HepG2 (cell line): ENCODE results near the gene CYSRT1. TPM values are rescaled to one million over a fixed set of nuclear protein-coding genes. Genes with fewer than 3 reads are reported as not detected.
A peak's percentile ranks its signal among the peaks of the same experiment; 100 is the strongest.

Experiments used
- ATAC-seq: fragments of 200-7000 bp; cut with Tn5 transposase; 3 replicates; pipeline ENCODE4 v1.9.1; 2020; ENCODE audit warnings: mild to moderate bottlenecking, moderate library complexity
- BruUV-seq: library from RNA; stranded (reverse); fragments of 400-500 nt; replicated peaks from 2 replicates; lab custom pipeline; 2021; lab: Mats Ljungman, UMichigan
- CTCF ChIA-PET: fragments of 300-600 bp; formaldehyde crosslinking; extraction: SDS; loops from one replicate; lab custom pipeline; 2021; ENCODE audit warnings: low total read pairs, inconsistent platforms, low intra/inter-chr PET ratio; lab: Yijun Ruan, JAX
- POLR2A ChIA-PET: fragments of 350-600 bp; sonication (Branson Sonifier 250); formaldehyde crosslinking; loops from one replicate; lab custom pipeline; 2020; ENCODE audit warnings: antibody characterized with exemption, inconsistent platforms; lab: Yijun Ruan, JAX
- DNase-seq: peaks from one replicate; pipeline ENCODE4 v3.0.0-alpha.2; 2015; ENCODE audit warnings: low spot score
- FAIRE-seq: peaks from 3 replicates; lab custom pipeline; 2011; peaks lifted over from hg19 to GRCh38; lab: Jason Lieb, UNC
- H2AFZ ChIP-seq: one replicate; pipeline ENCODE4 v1.6.1; 2011; ENCODE audit warnings: low read length, inconsistent platforms
- H3K27ac ChIP-seq: fragments of 300-600 bp; 3 replicates; pipeline ENCODE4 v1.8.0; 2011; ENCODE audit warnings: mixed run types, mild to moderate bottlenecking, mixed read lengths, low read length, inconsistent platforms; ENCODE audit not compliant: insufficient read depth; ENCODE audit errors: extremely low read length
- H3K27me3 ChIP-seq, 2 experiments: fragments of 200-600 bp in 1 of 2; 2 replicates in 1 of 2; 3 replicates in 1 of 2; pipeline versions ENCODE4 v1.6.0 to v1.8.0; 2011; ENCODE audit warnings: low read length in 2 of 2, mild to moderate bottlenecking in 2 of 2, moderate library complexity in 2 of 2, inconsistent platforms in 1 of 2; ENCODE audit not compliant: insufficient read depth in 2 of 2, control insufficient read depth in 1 of 2
- H3K36me3 ChIP-seq, 2 experiments: fragments of 200-600 bp in 1 of 2; replicated peaks in 1 of 2; 2 replicates in 1 of 2; 3 replicates in 1 of 2; pipeline versions ENCODE4 v1.5.1 to v1.8.0; 2011; ENCODE audit warnings: low read length in 2 of 2, inconsistent platforms in 1 of 2; ENCODE audit not compliant: insufficient read depth in 2 of 2, control insufficient read depth in 1 of 2
- H3K4me1 ChIP-seq: 2 replicates; pipeline ENCODE4 v1.5.1; 2012; ENCODE audit warnings: low read length, inconsistent platforms; ENCODE audit not compliant: insufficient read depth
- H3K4me2 ChIP-seq: 2 replicates; pipeline ENCODE4 v1.6.0; 2011; ENCODE audit warnings: low read depth, low read length, inconsistent platforms
- H3K4me3 ChIP-seq, 3 experiments: fragments of 200-600 bp in 1 of 3; sonication (generic), shearing (Covaris generic) in 1 of 3; replicated peaks in 1 of 3; 2 replicates each; pipeline ENCODE4 v1.5.1; 2011 to 2016; ENCODE audit warnings: low read length in 3 of 3, inconsistent platforms in 2 of 3, low read depth in 2 of 3, mild to moderate bottlenecking in 2 of 3, control low read depth in 1 of 3, mixed read lengths in 1 of 3; ENCODE audit not compliant: insufficient read depth in 1 of 3
- H3K79me2 ChIP-seq: one replicate; pipeline ENCODE4 v1.6.1; 2011; ENCODE audit warnings: low read length, inconsistent platforms; ENCODE audit not compliant: insufficient read depth
- H3K9ac ChIP-seq: 2 replicates; pipeline ENCODE4 v1.6.0; 2011; ENCODE audit warnings: mild to moderate bottlenecking, low read depth, low read length, inconsistent platforms; ENCODE audit not compliant: insufficient read depth
- H3K9me3 ChIP-seq: 2 replicates; pipeline ENCODE4 v1.5.1; 2012; ENCODE audit warnings: mild to moderate bottlenecking, low read length
- H4K20me1 ChIP-seq: 2 replicates; pipeline ENCODE4 v1.6.0; 2011; ENCODE audit warnings: inconsistent platforms, mild to moderate bottlenecking, low read length, moderate library complexity; ENCODE audit not compliant: insufficient read depth
- ADNP ChIP-seq: sonication (generic); formaldehyde crosslinking; IDR thresholded peaks from 2 replicates; pipeline ENCODE4 v1.4.0; 2020; ENCODE audit warnings: missing genetic modification reagents
- CBX1 ChIP-seq: IDR thresholded peaks from one replicate; pipeline ENCODE4 v1.6.1; 2016; ENCODE audit warnings: antibody characterized with exemption, low read depth
- ERF ChIP-seq: IDR thresholded peaks from 2 replicates; pipeline ENCODE4 v1.6.1; 2018; ENCODE audit warnings: missing biosample characterization, missing genetic modification reagents
- KAT8 ChIP-seq: IDR thresholded peaks from 2 replicates; pipeline ENCODE4 v1.6.1; 2016; ENCODE audit warnings: missing genetic modification reagents, missing compliant biosample characterization
- KIAA2018 ChIP-seq: sonication (generic); formaldehyde crosslinking; IDR thresholded peaks from 2 replicates; pipeline ENCODE4 v1.5.0; 2020; ENCODE audit warnings: mild to moderate bottlenecking, missing genetic modification reagents, borderline replicate concordance
- MAFK ChIP-seq, 2 experiments: IDR thresholded peaks in 1 of 2; conservative IDR thresholded peaks in 1 of 2; 2 replicates each; pipeline ENCODE4 v1.6.1; 2011; ENCODE audit warnings: improper control_type of control experiment in 2 of 2, low read length in 2 of 2
- NFE2L1 ChIP-seq: sonication (generic); formaldehyde crosslinking; IDR thresholded peaks from 2 replicates; pipeline ENCODE4 v1.4.0; 2020; ENCODE audit warnings: missing genetic modification reagents, mild to moderate bottlenecking, borderline replicate concordance
- NFKBIZ ChIP-seq: IDR thresholded peaks from 2 replicates; pipeline ENCODE4 v1.6.1; 2018; ENCODE audit warnings: missing genetic modification reagents, missing compliant biosample characterization
- PTBP1 ChIP-seq: fragments of 200-400 bp; formaldehyde crosslinking; IDR thresholded peaks from 2 replicates; pipeline ENCODE4 v1.6.1; 2018; ENCODE audit warnings: low read length, low read depth; ENCODE audit not compliant: poor library complexity, severe bottlenecking
- REXO4 ChIP-seq: sonication (generic); formaldehyde crosslinking; IDR thresholded peaks from 2 replicates; pipeline ENCODE4 v1.8.0; 2022; ENCODE audit warnings: missing genetic modification reagents, mild to moderate bottlenecking, borderline replicate concordance
- ZMYM3 ChIP-seq: sonication (generic); formaldehyde crosslinking; IDR thresholded peaks from 2 replicates; pipeline ENCODE4 v1.5.1; 2020; ENCODE audit warnings: mild to moderate bottlenecking, missing genetic modification reagents
- ZNF143 ChIP-seq: sonication (generic); formaldehyde crosslinking; IDR thresholded peaks from 2 replicates; pipeline ENCODE4 v1.4.0; 2020; ENCODE audit warnings: missing genetic modification reagents
- ZNF530 ChIP-seq: sonication (generic); formaldehyde crosslinking; IDR thresholded peaks from 2 replicates; pipeline ENCODE4 v1.5.0; 2020; ENCODE audit warnings: low read depth, mild to moderate bottlenecking, missing genetic modification reagents
- ZNF598 ChIP-seq: sonication (generic); formaldehyde crosslinking; IDR thresholded peaks from 2 replicates; pipeline ENCODE4 v1.5.1; 2020; ENCODE audit warnings: mild to moderate bottlenecking, missing genetic modification reagents, borderline replicate concordance
- ZNF746 ChIP-seq: sonication (generic); formaldehyde crosslinking; IDR thresholded peaks from 2 replicates; pipeline ENCODE4 v1.8.0; 2022; ENCODE audit warnings: mild to moderate bottlenecking, missing genetic modification reagents
- ZNF776 ChIP-seq: sonication (generic); formaldehyde crosslinking; IDR thresholded peaks from 2 replicates; pipeline ENCODE4 v1.4.0; 2020; ENCODE audit warnings: mild to moderate bottlenecking, missing genetic modification reagents
- ZSCAN20 ChIP-seq: sonication (generic); formaldehyde crosslinking; IDR thresholded peaks from 2 replicates; pipeline ENCODE4 v1.4.0; 2020; ENCODE audit warnings: missing genetic modification reagents, mild to moderate bottlenecking, borderline replicate concordance
- WGBS: methylation state at CpG from one replicate; pipeline ENCODE4 v1.1.6; 2017; ENCODE audit warnings: low lambda C conversion rate; 5-methylcytosine and 5-hydroxymethylcytosine counted together
- in situ Hi-C: cut with HindIII; loops from 2 replicates; pipeline ENCODE4 v1.10.0; 2017; ENCODE audit warnings: low pct_unique_long_range_greater_than_20kb; ENCODE audit not compliant: extremely low pct_ligation_motif_present
- intact Hi-C: fragments of 100-400 bp; cut with micrococcal nuclease; formaldehyde crosslinking; loops from one replicate; pipeline ENCODE4 v1.10.0; 2022; ENCODE audit not compliant: unreplicated experiment
- polyA plus RNA-seq, 8 experiments: library from polyadenylated mRNA; depleted of rRNA in 3 of 8; stranded (reverse) in 7 of 8; unstranded in 1 of 8; fragments of >200 nt; fragmentation: Illumina TruSeq in 4 of 8; extraction: Trizol in 4 of 8; gene quantifications; 2 replicates each; pipeline versions ENCODE4 v1.2.1 to v1.2.3, GENCODE V29; 2011 to 2016; ENCODE audit warnings: low read depth in 4 of 8, missing spikeins in 1 of 8, mixed read lengths in 1 of 8; ENCODE audit not compliant: insufficient read depth in 1 of 8
- total RNA-seq, 5 experiments: library from RNA; depleted of rRNA; stranded (reverse); fragments of >200 nt; fragmentation: Illumina TruSeq; extraction: Trizol; gene quantifications; 2 replicates each; pipeline ENCODE4 v1.2.3, GENCODE V29; 2016; ENCODE audit warnings: low read depth in 1 of 5

Gene CYSRT1
- total and polyA plus RNA-seq, 2 of the 13 experiments (the other 11 are each of a cell fraction or from before 2014, with no cell fraction given): 1.5 to 2.1 TPM

GRCh38 chr9:137253717-137254623, 29.0 kb downstream of the CYSRT1 start:
- no peak overlapping the region for H2AFZ ChIP-seq
- H3K27ac ChIP-seq: peak overlapping the region; percentile 80
- in situ Hi-C loops: no loop called here
- no peaks in the 10 kb centered on the region for H4K20me1 ChIP-seq
- peak overlapping the region; percentile 90 to 91 (median 91) for H3K4me3 ChIP-seq
- peaks cover 66% of the 10 kb centered on the region for H3K4me1 ChIP-seq
- FAIRE-seq (no peak), ATAC-seq (peak; percentile 46), DNase-seq (no peak)
- BruUV-seq: no TSS peak
- CTCF ChIA-PET: no interaction called here
- H3K79me2 ChIP-seq: peaks cover 18% of the 10 kb centered on the region
- peaks cover 9 to 13% of the 10 kb centered on the region in 2 experiments; a peak in 4 of 5 replicates for H3K36me3 ChIP-seq
- no peaks in the 10 kb centered on the region for H3K9me3 ChIP-seq
- H3K9ac ChIP-seq: peak overlapping the region; percentile 86
- peak overlapping the region; percentile 79 for H3K4me2 ChIP-seq
- WGBS: 2% methylated on average over 11 of the region's 21 CpGs
- H3K27me3 ChIP-seq: no peaks in the 10 kb centered on the region; a peak in 1 of 5 replicates
- POLR2A ChIA-PET: interaction anchor here (0.8 to 14.2 kb wide), 18 partner anchors 11 to 198 kb away, joined by 3 to 317 read pairs (median 4); partner anchors contain the start of genes ANAPC2, ENTPD8, EXD3 and NOXA1
- intact Hi-C loops: no loop called here
- TF ChIP-seq CBX1 (peak; percentile 14), ZNF143 (CRISPR knock-in tag) (no peak), ZMYM3 (CRISPR knock-in tag) (peak; percentile 68), REXO4 (no peak), PTBP1 (no peak), ZNF776 (peak; percentile 60; the same call in 1 of the 2 replicates), KIAA2018 (CRISPR knock-in tag) (no peak), ZNF598 (CRISPR knock-in tag) (no peak), NFE2L1 (CRISPR knock-in tag) (no peak), ZNF530 (CRISPR knock-in tag) (no peak), ZNF746 (CRISPR knock-in tag) (no peak), MAFK (conservative IDR thresholded peaks at IDR 0.05 in 1 of 2, IDR thresholded peaks at IDR 0.05 in 1 of 2; ENCODE audit: low read length in 2 of 2) (no peak), ZSCAN20 (CRISPR knock-in tag) (no peak), NFKBIZ (CRISPR knock-in tag) (no peak), ADNP (CRISPR knock-in tag) (no peak), KAT8 (CRISPR knock-in tag) (no peak), ERF (CRISPR knock-in tag) (no peak)
